ENCODE results near the gene LIPC. TPM values are rescaled to one million over a fixed set of nuclear protein-coding genes. Genes with fewer than 3 reads are reported as not detected.
"Not testable (repeated sequence)": the region's sequence is repeated elsewhere in the genome, so short reads cannot be mapped to it uniquely, and the experiment has no call there.

Gene LIPC
- total and polyA plus RNA-seq, 9 donors, result 0.13 to 2.1 (median 0.30) TPM

GRCh38 chr15:58590236-58590635 lies 158.4 kb downstream of the LIPC start:
- no peaks in the 10 kb centered on the region for H3K27me3 ChIP-seq (ENCODE audit: control insufficient read depth, insufficient read depth, low read length)
- DNase-seq, result no peak
- H3K4me1 ChIP-seq (ENCODE audit: control insufficient read depth, insufficient read depth, low read length), result no peaks in the 10 kb centered on the region
- H3K4me3 ChIP-seq (ENCODE audit: low read length), result no peak overlapping the region
- no peaks in the 10 kb centered on the region for H3K36me3 ChIP-seq (ENCODE audit: control insufficient read depth, insufficient read depth, low read length)
- no peak overlapping the region for H3K27ac ChIP-seq (ENCODE audit: low read length)
- H3K9me3 ChIP-seq (replicated peaks; ENCODE audit: control insufficient read depth, low read depth, low read length), result no peaks in the 10 kb centered on the region
- WGBS (ENCODE audit: insufficient coverage), result no CpG with 5 or more reads among the region's 1 CpG

GRCh38 chr15:58590926-58591325 lies 159.1 kb downstream of the LIPC start:
- no peak for DNase-seq
- no CpG with 5 or more reads among the region's 1 CpG for WGBS (ENCODE audit: insufficient coverage)
- H3K27me3 ChIP-seq (ENCODE audit: control insufficient read depth, insufficient read depth, low read length), result no peaks in the 10 kb centered on the region
- H3K27ac ChIP-seq (ENCODE audit: low read length), result no peak overlapping the region
- H3K4me1 ChIP-seq (ENCODE audit: control insufficient read depth, insufficient read depth, low read length), result no peaks in the 10 kb centered on the region
- H3K4me3 ChIP-seq (ENCODE audit: low read length), result no peak overlapping the region
- H3K36me3 ChIP-seq (ENCODE audit: control insufficient read depth, insufficient read depth, low read length), result no peaks in the 10 kb centered on the region
- no peaks in the 10 kb centered on the region for H3K9me3 ChIP-seq (replicated peaks; ENCODE audit: control insufficient read depth, low read depth, low read length)

GRCh38 chr15:58593870-58594269 lies 162.1 kb downstream of the LIPC start:
- H3K27me3 ChIP-seq (ENCODE audit: control insufficient read depth, insufficient read depth, low read length), result no peaks in the 10 kb centered on the region
- WGBS (ENCODE audit: insufficient coverage), result no CpG with 5 or more reads among the region's 1 CpG
- H3K4me1 ChIP-seq (ENCODE audit: control insufficient read depth, insufficient read depth, low read length), result no peaks in the 10 kb centered on the region
- no peak overlapping the region for H3K27ac ChIP-seq (ENCODE audit: low read length)
- no peak for DNase-seq
- H3K9me3 ChIP-seq (replicated peaks; ENCODE audit: control insufficient read depth, low read depth, low read length), result no peaks in the 10 kb centered on the region
- H3K36me3 ChIP-seq (ENCODE audit: control insufficient read depth, insufficient read depth, low read length), result peaks cover 11% of the 10 kb centered on the region
- no peak overlapping the region for H3K4me3 ChIP-seq (ENCODE audit: low read length)

- no CpG with 5 or more reads among the region's 1 CpG for WGBS (ENCODE audit: insufficient coverage)
These were observed 163.1 kb downstream of the LIPC start for GRCh38 chr15:58594898-58595297.

GRCh38 chr15:58595516-58596263 lies 163.9 kb downstream of the LIPC start:
- H3K4me3 ChIP-seq (ENCODE audit: low read length), result no peak overlapping the region
- H3K36me3 ChIP-seq (ENCODE audit: control insufficient read depth, insufficient read depth, low read length), result peaks cover 12% of the 10 kb centered on the region
- no peak for DNase-seq

More at GRCh38 chr15:58594898-58595297, 163.1 kb downstream of the LIPC start:
- no peak overlapping the region for H3K4me3 ChIP-seq (ENCODE audit: low read length)
- H3K4me1 ChIP-seq (ENCODE audit: control insufficient read depth, insufficient read depth, low read length), result no peaks in the 10 kb centered on the region
- H3K36me3 ChIP-seq (ENCODE audit: control insufficient read depth, insufficient read depth, low read length), result peaks cover 12% of the 10 kb centered on the region
- no peak for DNase-seq
- no peak overlapping the region for H3K27ac ChIP-seq (ENCODE audit: low read length)
- H3K27me3 ChIP-seq (ENCODE audit: control insufficient read depth, insufficient read depth, low read length), result no peaks in the 10 kb centered on the region
- H3K9me3 ChIP-seq (replicated peaks; ENCODE audit: control insufficient read depth, low read depth, low read length), result no peaks in the 10 kb centered on the region

DNA sequence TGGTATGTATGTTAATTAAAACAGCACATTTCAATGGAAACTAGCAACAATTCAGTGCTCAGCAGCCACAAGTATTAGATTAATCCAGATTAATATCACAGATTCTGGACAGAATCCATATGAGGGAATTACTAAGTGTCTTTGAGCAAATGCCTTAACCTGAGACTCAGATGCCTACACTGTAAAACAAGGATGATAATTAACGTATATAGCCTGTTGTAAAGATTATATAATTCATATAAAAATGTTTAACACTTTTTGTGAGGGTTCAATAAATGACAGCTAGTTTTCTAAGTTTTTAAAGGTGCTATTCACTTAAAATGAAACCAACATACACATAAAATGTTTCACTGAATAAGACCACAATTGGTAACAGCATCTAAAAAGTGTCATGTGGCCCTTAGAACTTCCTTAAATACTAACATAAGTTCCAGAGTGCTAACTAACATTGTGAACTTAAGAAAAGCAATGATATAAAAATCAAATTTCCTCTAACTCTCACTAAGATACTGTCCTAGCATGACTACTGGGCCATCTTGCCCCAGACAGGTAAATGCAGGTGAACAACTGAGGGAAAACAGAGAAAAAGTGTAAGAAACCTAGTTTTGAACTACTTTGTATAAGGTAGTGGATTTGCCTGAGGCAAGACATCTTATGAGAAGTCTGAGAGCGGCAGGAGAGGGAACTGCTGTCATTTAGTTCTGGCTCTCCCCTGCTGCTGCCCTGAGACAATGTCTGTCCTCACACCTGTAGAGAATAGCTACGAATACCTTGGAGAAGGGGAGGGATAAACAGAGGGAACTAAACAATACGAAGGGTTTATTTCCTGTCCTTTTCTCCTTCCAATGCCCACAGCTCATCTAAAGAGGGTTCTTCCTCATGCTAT lies 166.4 kb downstream of the LIPC start:
- no peak for DNase-seq

More at GRCh38 chr15:58595516-58596263, 163.9 kb downstream of the LIPC start:
- Histone ChIP-seq H3K27ac (ENCODE audit: low read length) (no peak overlapping the region), H3K9me3 (replicated peaks; ENCODE audit: control insufficient read depth, low read depth, low read length) (no peaks in the 10 kb centered on the region), H3K27me3 (ENCODE audit: control insufficient read depth, insufficient read depth, low read length) (no peaks in the 10 kb centered on the region), H3K4me1 (ENCODE audit: control insufficient read depth, insufficient read depth, low read length) (no peaks in the 10 kb centered on the region)
- no CpG with 5 or more reads among the region's 3 CpGs for WGBS (ENCODE audit: insufficient coverage)

GRCh38 chr15:58598829-58599210 lies 167.0 kb downstream of the LIPC start:
- H3K9me3 ChIP-seq (replicated peaks; ENCODE audit: control insufficient read depth, low read depth, low read length), result no peaks in the 10 kb centered on the region
- WGBS (ENCODE audit: insufficient coverage), result 100% methylated on average over 3 of the region's 4 CpGs
- no peak for DNase-seq
- H3K4me1 ChIP-seq (ENCODE audit: control insufficient read depth, insufficient read depth, low read length), result no peaks in the 10 kb centered on the region
- H3K36me3 ChIP-seq (ENCODE audit: control insufficient read depth, insufficient read depth, low read length), result peaks cover 18% of the 10 kb centered on the region
- H3K4me3 ChIP-seq (ENCODE audit: low read length), result no peak overlapping the region
- no peak overlapping the region for H3K27ac ChIP-seq (ENCODE audit: low read length)
- no peaks in the 10 kb centered on the region for H3K27me3 ChIP-seq (ENCODE audit: control insufficient read depth, insufficient read depth, low read length)

More for the DNA sequence above, 166.4 kb downstream of the LIPC start:
- no peak overlapping the region for H3K27ac ChIP-seq (ENCODE audit: low read length)
- H3K27me3 ChIP-seq (ENCODE audit: control insufficient read depth, insufficient read depth, low read length), result no peaks in the 10 kb centered on the region
- 67% methylated on average over 1 of the region's 4 CpGs for WGBS (ENCODE audit: insufficient coverage)
- no peaks in the 10 kb centered on the region for H3K4me1 ChIP-seq (ENCODE audit: control insufficient read depth, insufficient read depth, low read length)
- no peaks in the 10 kb centered on the region for H3K9me3 ChIP-seq (replicated peaks; ENCODE audit: control insufficient read depth, low read depth, low read length)
- no peak overlapping the region for H3K4me3 ChIP-seq (ENCODE audit: low read length)
- H3K36me3 ChIP-seq (ENCODE audit: control insufficient read depth, insufficient read depth, low read length), result peaks cover 17% of the 10 kb centered on the region

DNA sequence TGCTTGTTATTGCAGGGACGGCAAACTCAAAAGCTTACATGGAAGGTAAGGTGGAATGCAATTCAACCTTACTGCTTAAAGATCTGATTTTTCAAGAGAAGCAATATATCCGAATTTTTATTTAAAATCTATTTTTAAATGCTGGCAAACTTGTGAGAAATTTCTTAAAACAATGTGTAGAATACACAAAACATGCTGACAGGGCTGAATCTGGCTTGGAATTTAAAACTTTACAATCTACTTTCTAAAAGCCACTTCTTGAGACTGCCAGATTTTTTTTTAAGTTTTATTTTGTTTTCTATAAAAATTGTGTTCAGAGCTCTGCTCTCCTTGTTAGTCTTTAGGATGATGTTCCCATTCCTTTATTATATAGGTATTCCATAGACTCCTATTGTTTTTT lies 171.0 kb downstream of the LIPC start:
- no peaks in the 10 kb centered on the region for H3K9me3 ChIP-seq (replicated peaks; ENCODE audit: control insufficient read depth, low read depth, low read length)
- H3K4me3 ChIP-seq (ENCODE audit: low read length), result no peak overlapping the region
- no CpG with 5 or more reads among the region's 2 CpGs for WGBS (ENCODE audit: insufficient coverage)
- no peak for DNase-seq
- H3K36me3 ChIP-seq (ENCODE audit: control insufficient read depth, insufficient read depth, low read length), result peaks cover 16% of the 10 kb centered on the region
- H3K4me1 ChIP-seq (ENCODE audit: control insufficient read depth, insufficient read depth, low read length), result no peaks in the 10 kb centered on the region
- H3K27me3 ChIP-seq (ENCODE audit: control insufficient read depth, insufficient read depth, low read length), result no peaks in the 10 kb centered on the region
- H3K27ac ChIP-seq (ENCODE audit: low read length), result no peak overlapping the region

DNA sequence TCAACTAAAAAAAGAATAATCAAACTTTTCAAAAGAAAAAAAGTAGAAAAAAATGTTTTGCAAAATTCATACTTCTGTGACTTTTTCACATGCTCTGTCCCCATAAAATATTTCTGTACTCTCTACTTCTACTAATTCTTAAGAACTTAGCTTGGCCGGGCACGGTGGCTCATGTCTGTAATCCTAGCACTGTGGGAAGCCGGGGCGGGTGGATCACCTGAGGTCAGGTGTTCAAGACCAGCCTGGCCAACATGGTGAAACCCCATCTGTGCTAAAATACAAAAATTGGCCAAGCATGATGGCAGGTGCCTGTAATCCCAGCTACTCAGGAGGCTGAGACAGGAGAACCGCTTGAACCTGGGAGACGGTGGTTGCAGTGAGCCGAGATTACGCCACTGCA lies 172.1 kb downstream of the LIPC start:
- not testable (repeated sequence) for H3K9me3 ChIP-seq (replicated peaks; ENCODE audit: control insufficient read depth, low read depth, low read length); DNase-seq; H3K27me3 ChIP-seq (ENCODE audit: control insufficient read depth, insufficient read depth, low read length); H3K4me3 ChIP-seq (ENCODE audit: low read length); H3K27ac ChIP-seq (ENCODE audit: low read length); H3K4me1 ChIP-seq (ENCODE audit: control insufficient read depth, insufficient read depth, low read length)
- H3K36me3 ChIP-seq (ENCODE audit: control insufficient read depth, insufficient read depth, low read length), result peaks cover 14% of the 10 kb centered on the region
- WGBS (ENCODE audit: insufficient coverage), result 97% methylated on average over 8 of the region's 8 CpGs

- peaks cover 14% of the 10 kb centered on the region for H3K36me3 ChIP-seq (ENCODE audit: control insufficient read depth, insufficient read depth, low read length)
- H3K4me3 ChIP-seq (ENCODE audit: low read length), result no peak overlapping the region
- 100% methylated on average over 1 of the region's 4 CpGs for WGBS (ENCODE audit: insufficient coverage)
- H3K27ac ChIP-seq (ENCODE audit: low read length), result no peak overlapping the region
- no peaks in the 10 kb centered on the region for H3K9me3 ChIP-seq (replicated peaks; ENCODE audit: control insufficient read depth, low read depth, low read length)
- no peaks in the 10 kb centered on the region for H3K4me1 ChIP-seq (ENCODE audit: control insufficient read depth, insufficient read depth, low read length)
- H3K27me3 ChIP-seq (ENCODE audit: control insufficient read depth, insufficient read depth, low read length), result no peaks in the 10 kb centered on the region
- DNase-seq, result no peak
These were observed 172.7 kb downstream of the LIPC start for GRCh38 chr15:58604455-58604923.
